ENCODE measurements around the gene CDC45.

DNA sequence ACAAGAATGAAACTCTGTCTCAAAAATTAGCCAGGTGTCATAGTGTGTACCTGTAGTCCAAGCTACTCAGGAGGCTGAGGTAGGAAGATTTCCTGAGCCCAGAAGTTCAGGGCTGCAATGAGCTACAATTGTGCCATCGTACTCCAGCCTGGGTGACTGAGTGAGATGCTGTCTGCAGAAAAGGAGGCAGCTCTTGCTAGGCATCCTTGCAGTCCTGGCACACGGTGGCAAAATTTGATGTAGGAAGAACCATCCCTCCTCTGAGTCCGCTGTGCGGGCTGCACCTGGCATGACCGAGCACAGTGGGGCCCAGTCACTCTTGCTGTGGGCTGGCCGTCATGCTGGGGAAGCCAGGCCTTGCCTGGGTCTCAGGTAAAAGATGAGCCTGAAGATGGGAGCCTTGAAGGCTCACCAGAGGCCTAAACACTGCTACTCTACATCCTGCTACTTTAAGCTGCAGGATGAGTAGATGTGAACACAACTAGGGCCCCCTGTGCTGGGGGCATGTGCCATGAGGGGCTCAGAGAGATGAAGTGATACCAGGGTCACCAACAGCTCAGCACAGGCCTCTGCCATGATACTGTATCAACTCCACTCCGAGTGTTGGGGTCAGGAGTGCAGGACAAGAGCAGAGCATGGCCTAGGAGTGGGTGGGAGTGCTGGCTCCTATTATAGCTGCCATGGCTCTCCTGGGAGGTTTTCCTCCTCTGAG is 18.6 kb downstream of the CDC45 start:
- TF ChIP-seq CTCF (IDR thresholded peaks at IDR 0.05), result no peak
- TF ChIP-seq POLR2A (IDR thresholded peaks at IDR 0.05), result no peak
